GM21737 (cell line): ENCODE data around the gene NMRAL1.

Experiments used
- ATAC-seq: cut with Tn5 transposase; IDR thresholded peaks from one replicate; pipeline ENCODE4 v1.9.1; 2021; ENCODE audit warnings: mild to moderate bottlenecking, moderate library complexity; ENCODE audit not compliant: unreplicated experiment

Gene NMRAL1

GRCh38 chr16:4467916-4468315 is 6.5 kb downstream of the NMRAL1 start:
- no peak for ATAC-seq

- no peak for ATAC-seq
Measured at GRCh38 chr16:4465977-4466779, 8.2 kb downstream of the NMRAL1 start.

DNA sequence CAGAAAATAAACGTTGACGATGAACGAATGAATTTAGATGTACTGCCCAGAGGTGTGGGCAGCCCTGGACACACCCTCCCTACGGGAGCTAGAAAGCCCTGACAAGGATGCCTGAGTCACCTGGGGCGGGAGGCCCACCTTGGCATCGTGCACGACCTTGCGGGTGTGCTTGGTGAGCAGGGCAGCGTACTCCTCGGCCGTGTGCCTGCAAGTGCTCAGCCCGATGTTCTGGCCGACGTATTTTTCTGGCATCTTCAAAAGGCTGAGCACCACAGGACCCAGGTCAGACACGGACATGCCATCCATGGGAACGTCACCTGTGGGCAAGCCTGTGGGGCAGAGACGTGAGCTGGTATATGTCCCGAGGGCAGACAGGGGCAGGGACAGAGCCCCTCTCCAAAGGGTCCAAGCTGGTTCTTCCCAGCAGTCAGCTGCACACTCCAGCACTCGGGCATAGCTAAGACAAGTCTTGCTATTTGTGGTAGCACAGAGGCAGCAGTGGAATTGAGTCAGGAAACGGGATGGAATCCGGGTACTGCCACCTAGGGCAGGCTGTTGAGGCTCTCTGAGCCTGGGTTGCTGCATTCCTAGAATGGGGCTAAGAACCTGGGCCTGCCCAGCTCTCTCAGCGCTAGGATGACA is 10.8 kb downstream of the NMRAL1 start:
- no peak for ATAC-seq

- no peak for ATAC-seq
Measured at GRCh38 chr16:4461250-4462085, 13.0 kb downstream of the NMRAL1 start.

DNA sequence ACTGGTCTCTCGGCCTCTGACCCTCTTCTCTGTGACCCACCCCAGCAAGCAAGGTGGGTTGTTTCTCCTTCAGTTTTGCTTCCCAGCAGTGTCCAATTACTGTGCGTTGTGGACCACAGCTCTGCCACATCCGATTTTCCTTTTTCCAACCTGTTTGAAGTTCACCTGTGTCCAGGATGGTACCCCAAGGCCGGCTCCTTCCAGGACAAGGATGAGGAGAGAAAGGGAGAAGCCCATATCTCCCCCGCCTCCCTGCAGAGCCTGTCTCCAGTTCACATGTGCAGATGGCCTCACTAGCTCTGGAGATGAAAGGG is 13.5 kb downstream of the NMRAL1 start:
- ATAC-seq = no peak

- no peak for ATAC-seq
Measured at GRCh38 chr16:4455951-4456350, 18.5 kb downstream of the NMRAL1 start.

DNA sequence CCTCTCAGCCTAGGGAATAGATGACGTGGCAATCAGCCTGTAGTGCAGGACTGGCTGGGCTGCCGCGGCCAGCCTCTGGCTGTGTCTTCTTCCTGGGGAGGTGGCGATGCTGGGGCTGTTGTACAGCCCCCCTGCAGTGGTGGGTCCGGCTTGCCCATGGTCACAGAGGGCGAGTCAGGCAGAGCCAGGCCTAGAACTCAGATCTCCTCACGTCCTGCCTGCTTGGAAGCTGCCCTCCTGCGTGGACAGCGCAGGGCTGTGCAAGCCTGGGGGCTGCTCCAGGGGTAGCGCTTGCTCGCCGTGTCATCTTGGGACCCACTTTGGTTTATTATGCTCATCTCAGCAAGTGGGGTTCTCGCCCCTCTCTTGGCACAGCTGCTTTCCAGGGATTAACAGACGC is 19.3 kb downstream of the NMRAL1 start:
- no peak for ATAC-seq

- ATAC-seq = no peak
Measured at GRCh38 chr16:4454623-4455022, 19.8 kb downstream of the NMRAL1 start.

DNA sequence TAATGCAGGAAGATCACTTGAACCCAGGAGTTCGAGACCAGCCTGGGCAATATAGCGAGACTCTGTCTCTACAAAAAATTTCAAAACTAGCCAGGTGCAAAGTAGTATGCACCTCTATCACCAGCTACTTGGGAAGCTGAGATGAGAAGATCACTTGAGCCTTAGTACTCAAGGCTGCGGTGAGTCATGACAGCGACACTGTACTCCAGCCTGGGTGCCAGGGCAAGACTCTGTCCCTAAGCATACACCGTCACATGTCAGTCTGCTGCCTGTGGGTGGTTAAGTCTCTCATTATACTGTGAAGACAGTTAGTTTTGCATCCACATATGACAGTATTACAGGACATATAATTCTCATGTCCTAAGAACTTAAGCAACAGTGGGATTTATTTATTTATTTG is 21.8 kb downstream of the NMRAL1 start:
- no peak for ATAC-seq

GRCh38 chr16:4450931-4451519 is 23.4 kb downstream of the NMRAL1 start:
- no peak for ATAC-seq

DNA sequence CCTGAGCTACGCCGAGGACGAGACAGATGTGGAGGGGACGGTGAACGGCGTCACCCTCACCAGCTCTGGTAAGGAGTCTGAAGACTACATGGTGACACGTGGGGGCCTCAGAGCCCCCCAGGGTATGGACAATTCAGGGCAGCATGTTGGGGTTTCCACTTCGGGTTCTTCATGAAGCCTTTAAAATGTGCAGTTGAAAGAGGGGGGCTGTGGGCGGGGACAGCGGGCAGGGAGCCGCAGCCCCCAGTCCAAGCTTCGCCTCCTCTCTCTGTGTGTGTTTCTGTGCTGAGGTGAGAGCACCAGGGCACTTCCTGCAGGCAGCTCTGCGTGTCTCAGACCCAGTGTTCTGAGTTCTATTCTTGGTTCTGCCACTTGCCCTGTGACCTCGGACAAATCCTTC is 24.0 kb downstream of the NMRAL1 start:
- ATAC-seq = no peak

DNA sequence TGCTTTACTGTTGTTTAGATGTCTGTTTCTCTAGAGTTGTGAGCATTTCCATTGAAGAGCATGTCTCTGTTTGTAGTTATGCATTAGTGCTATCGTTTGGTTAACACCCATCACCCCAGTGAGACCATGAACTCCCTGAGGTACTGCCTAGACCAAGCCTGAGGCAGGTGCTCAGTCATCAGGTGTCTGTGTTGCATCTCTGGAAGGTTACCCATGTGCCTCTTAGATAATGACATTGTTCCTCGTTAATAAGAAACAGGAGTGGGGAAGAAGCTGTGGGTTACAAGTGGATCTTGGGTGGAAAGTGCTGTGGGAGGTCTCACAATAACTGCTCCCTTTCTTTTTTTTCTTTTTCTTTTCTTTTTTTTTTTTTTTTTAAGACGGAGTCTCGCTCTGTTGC is 30.4 kb downstream of the NMRAL1 start:
- ATAC-seq = no peak

DNA sequence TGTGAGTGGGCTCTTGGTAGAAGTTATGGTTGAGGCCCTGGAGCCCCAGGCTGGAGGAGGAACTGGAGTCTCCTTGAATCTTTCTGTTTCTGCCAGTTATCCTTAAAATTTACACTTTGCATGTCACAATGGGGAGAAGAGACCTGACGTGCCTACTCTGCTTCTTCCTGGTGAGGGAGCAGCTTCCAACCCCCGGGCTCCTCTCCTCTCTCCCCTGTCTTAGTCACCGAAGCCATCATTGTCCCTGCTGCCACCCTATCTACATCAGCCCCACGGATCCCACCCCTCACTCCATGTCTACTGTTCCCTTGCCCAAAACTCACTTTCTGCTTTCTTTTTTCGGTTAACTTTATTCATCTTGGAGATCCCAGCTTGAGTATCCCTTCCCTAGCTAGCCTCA is 31.2 kb downstream of the NMRAL1 start:
- no peak for ATAC-seq

GRCh38 chr16:4442371-4442770 is 32.1 kb downstream of the NMRAL1 start:
- ATAC-seq = no peak

DNA sequence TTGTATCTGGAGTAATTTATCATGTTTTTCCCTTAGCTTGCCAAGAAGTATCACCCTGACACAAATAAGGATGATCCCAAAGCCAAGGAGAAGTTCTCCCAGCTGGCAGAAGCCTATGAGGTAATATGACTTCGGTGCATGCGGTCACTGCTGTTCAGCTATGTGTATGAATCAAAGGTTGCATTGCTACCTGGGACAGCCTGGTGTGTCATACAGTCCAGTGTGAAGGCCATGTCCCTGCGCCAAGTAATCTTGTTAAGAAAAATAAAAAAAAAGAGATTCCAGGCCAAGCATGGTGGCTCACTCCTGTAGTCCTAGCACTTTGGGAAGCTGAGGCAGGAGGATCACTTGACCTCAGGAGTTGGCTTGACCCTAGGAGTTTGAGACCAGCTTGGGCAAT is 37.1 kb downstream of the NMRAL1 start:
- ATAC-seq = no peak

DNA sequence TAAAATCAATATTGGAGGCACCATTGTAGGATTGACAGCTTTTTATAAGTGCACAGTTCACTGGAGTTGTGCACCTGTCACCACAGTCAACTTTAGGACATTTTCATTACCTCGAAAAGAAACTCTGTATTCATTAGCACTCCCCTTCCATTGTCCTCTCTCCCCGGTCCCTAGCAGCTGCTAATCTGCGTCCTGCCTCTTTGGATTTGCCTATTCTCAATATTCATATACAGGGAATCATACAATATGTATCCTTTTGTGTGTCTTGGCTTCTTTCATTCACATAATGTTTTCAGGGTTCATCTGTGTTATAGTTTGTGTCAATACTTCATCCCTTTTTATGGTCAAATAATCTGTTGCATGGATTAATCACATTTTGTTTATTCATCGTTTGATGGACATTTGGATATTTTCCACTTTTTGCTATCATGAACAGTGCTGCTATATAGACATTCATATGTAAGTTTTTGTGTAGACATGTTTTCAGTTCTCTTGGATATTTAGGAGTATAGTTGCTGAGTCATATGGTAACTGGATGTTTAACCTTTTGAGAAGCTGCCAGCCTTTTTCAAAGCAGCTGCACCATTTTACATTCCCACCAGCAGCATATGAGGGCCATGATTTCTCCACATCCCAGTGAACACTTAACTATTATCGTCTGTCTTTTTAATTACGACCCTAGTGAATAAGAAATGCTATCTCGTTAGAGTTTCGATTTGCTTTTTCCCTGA is 38.9 kb downstream of the NMRAL1 start:
- no peak for ATAC-seq

- ATAC-seq = no peak
Measured at GRCh38 chr16:4433914-4434787, 40.3 kb downstream of the NMRAL1 start.

- ATAC-seq = no peak
Measured at GRCh38 chr16:4433228-4433627, 41.2 kb downstream of the NMRAL1 start.

DNA sequence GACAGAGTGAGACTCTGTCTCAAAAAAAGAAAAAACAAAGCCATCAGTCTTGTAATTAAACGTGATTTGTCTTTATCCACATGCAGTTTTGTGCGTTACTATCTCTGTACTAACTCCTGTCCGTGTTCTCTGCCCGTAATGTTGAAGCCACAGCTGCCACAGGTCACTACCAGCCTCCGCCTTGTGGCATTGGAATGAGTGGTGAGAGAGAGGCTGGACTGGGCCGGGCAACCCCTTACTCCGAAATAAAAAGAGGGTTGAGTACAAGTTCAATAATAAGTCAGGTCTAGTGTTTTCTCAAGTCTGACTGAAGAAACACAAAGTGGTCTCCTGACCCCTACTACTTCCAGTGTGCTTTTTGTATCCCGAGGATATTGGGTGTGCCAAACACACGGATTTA is 43.4 kb downstream of the NMRAL1 start:
- no peak for ATAC-seq

DNA sequence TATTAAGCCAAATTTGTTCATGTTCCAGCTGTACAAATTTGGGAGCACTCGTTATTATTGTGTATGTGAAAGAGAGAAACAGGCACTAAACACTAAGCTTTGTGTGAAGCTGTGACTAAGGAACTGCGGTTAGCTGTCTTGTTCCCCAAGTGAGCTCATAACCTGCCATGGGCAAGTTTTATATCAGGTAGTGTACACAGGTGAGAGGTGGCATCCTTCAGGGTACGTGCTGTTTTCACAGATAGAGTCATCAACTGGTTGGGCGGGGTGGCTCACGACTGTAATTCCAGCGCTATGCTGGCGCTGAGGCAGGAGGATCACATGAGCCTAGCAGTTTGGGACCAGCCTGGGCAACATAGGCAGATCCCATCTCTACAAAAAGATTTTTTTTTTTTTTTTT is 45.9 kb downstream of the NMRAL1 start:
- no peak for ATAC-seq
